GM23248 (cell line): ENCODE data around the gene KIF20A.

Experiments used
- EZH2 ChIP-seq: fragments of 200-600 bp; sonication (generic); IDR thresholded peaks from 2 replicates; pipeline ENCODE4 v1.6.1; 2018; ENCODE audit warnings: antibody characterized with exemption, mild to moderate bottlenecking; ENCODE audit not compliant: insufficient read depth, poor library complexity, severe bottlenecking
- EZH2phosphoT487 ChIP-seq: fragments of 200-600 bp; sonication (generic); IDR thresholded peaks from 2 replicates; pipeline ENCODE4 v1.6.1; 2018; ENCODE audit warnings: antibody characterized with exemption, moderate library complexity, mild to moderate bottlenecking, low read depth; ENCODE audit not compliant: insufficient read depth

DNA sequence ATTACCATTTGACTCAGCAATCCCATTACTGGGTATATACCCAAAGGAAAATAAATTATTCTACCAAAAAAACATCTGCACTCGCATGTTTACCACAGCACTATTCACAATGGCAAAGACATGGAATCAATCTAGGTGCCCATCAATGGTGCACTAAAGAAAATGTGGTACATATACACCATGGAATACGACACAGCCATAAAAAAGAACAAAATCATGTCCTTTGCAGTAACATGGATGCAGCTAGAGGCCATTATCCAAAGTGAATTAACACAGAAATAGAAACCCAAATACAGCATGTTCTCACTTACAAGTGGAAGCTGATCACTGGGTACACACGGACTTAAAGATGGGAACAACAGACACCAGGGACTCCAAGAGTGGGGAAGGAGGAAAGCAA, 32.1 kb downstream of the KIF20A start:
- TF ChIP-seq EZH2 (no peak), EZH2phosphoT487 (no peak)
